ENCODE measurements around the gene CCDC90B. TPM values are rescaled to one million over a fixed set of nuclear protein-coding genes. Genes with fewer than 3 reads are reported as not detected.

Gene CCDC90B
- total and polyA plus RNA-seq, 8 donors: 22.5 to 95.5 (median 72.8) TPM

DNA sequence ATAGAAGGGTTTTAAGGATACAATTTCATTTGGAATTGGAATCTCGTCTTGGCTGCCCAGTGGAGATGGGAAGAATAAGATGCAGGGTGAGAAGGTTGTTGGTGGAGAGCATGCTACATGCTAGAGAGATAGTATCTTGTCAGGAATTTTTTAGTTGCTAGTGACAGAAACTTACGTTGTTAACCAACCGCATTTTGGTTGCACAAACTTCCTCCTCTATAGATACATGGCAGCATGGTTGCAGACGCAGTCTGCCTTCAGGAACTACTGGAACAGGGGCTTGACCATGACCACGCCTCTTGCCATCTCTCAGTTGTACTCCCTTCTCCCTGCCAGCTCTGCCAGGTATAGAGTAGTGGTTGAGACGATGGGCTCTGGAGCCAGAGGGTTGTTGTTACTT is 13.5 kb upstream of the CCDC90B start:
- TF ChIP-seq, protein P1, sequence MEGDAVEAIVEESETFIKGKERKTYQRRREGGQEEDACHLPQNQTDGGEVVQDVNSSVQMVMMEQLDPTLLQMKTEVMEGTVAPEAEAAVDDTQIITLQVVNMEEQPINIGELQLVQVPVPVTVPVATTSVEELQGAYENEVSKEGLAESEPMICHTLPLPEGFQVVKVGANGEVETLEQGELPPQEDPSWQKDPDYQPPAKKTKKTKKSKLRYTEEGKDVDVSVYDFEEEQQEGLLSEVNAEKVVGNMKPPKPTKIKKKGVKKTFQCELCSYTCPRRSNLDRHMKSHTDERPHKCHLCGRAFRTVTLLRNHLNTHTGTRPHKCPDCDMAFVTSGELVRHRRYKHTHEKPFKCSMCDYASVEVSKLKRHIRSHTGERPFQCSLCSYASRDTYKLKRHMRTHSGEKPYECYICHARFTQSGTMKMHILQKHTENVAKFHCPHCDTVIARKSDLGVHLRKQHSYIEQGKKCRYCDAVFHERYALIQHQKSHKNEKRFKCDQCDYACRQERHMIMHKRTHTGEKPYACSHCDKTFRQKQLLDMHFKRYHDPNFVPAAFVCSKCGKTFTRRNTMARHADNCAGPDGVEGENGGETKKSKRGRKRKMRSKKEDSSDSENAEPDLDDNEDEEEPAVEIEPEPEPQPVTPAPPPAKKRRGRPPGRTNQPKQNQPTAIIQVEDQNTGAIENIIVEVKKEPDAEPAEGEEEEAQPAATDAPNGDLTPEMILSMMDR (IDR thresholded peaks at IDR 0.05): no peak
- no peak for ATAC-seq

DNA sequence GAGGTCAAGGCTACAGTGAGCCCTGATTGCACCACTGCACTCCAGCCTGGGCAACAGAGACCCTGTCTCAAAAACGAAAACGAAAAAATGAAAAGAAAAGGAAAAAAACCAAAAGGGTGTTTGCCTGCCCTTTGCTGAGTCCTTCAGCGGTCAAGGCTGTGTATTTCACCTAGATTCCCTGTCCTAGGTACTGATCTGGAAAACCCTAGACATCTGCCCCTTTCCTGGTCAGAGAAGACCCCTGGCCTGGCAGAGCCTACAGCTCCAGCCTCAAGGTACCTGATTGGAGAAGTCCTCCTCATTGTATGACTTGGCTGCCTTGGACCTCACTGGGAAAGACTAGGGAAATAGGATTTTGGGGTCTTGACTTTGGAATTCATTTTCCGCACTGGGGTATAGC is 8.0 kb upstream of the CCDC90B start:
- no peak overlapping the region for H3K4me3 ChIP-seq
- H3K4me1 ChIP-seq: peaks cover 0 to 7% of the 10 kb centered on the region in 2 donors
- H3K36me3 ChIP-seq: no peaks in the 10 kb centered on the region
- no peaks in the 10 kb centered on the region for H3K9me3 ChIP-seq
- H3K27me3 ChIP-seq: no peaks in the 10 kb centered on the region
- H3K27ac ChIP-seq: no peak overlapping the region
- TF ChIP-seq, protein P1 (IDR thresholded peaks at IDR 0.05): no peak
- no peak for DNase-seq
- no peak for ATAC-seq
- intact Hi-C loops (cut with DNase I): loop anchor here in 1 of 2 donors (10.0 kb wide), 2 partner anchors 431 to 521 kb away; no protein-coding TSS in a partner anchor

More for the DNA sequence above, 13.5 kb upstream of the CCDC90B start:
- Histone ChIP-seq H3K4me1 (no peaks in the 10 kb centered on the region), H3K4me3 (no peak overlapping the region), H3K36me3 (no peaks in the 10 kb centered on the region), H3K27ac (no peak overlapping the region), H3K9me3 (no peaks in the 10 kb centered on the region), H3K27me3 (no peaks in the 10 kb centered on the region)
- intact Hi-C loops (cut with DNase I): loop anchor here in 1 of 2 donors (10.0 kb wide), 2 partner anchors 425 to 515 kb away; no protein-coding TSS in a partner anchor
- no peak for DNase-seq

DNA sequence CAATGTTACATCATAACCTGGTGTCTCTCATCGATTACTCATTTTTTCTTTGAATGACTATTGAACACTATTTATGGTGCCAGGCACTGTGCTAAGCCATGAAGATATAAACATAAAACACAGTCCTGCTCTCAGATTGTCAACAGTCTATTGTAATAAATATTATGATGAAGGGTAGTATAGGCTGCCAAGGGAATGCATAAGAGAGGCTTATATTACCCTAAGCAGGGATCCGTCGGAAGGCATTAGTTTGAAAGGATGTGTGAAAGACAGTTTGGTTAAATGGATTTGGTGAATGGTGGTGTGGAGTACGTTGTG is 7.2 kb upstream of the CCDC90B start:
- Histone ChIP-seq H3K4me3 (no peak overlapping the region), H3K27me3 (no peaks in the 10 kb centered on the region), H3K27ac (no peak overlapping the region), H3K9me3 (no peaks in the 10 kb centered on the region), H3K4me1 (peaks cover 0 to 7% of the 10 kb centered on the region in 2 donors), H3K36me3 (no peaks in the 10 kb centered on the region)
- intact Hi-C loops (cut with DNase I): loop anchor here in 1 of 2 donors (10.0 kb wide), 2 partner anchors 431 to 521 kb away; no protein-coding TSS in a partner anchor
- ATAC-seq (no peak), DNase-seq (no peak)
- TF ChIP-seq, protein P1 (IDR thresholded peaks at IDR 0.05): no peak

DNA sequence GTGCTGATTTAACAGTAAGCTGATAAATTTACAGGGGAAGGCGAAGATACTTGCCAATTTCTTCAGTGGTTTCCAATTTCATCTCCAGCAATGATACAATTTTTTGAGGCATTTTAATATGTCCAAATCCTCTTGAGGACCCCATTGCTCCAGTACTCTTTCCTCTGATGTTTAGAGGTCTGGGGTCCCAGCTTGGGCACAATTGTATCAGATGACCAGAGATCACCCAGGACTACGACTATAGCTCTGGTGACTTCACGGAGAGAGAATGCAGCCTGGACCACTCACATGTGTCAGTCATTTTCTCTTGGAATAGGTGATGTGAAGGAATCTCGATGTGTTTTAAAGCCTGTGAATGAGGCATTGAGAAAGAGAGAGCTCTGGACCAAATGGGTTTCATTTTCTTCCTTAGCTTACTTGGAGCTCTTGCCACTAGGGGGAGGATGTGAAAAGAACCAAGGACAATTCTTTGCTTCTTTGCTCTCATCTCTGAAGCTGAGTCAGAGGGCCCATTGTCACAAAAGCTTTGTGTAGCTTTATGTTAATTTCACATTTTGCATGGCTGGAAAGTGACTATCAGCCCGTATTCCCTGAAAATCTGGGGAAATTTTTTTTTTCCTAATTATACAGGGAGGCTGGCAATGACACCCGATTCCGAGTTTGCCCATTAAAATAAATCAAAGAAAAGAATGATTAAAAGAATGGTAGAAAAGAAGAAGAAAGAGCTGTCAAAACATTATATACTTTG is 6.7 kb upstream of the CCDC90B start:
- intact Hi-C loops (cut with DNase I): loop anchor here in 1 of 2 donors (10.0 kb wide), 2 partner anchors 432 to 522 kb away; no protein-coding TSS in a partner anchor
- Histone ChIP-seq H3K4me3 (no peak overlapping the region), H3K4me1 (peaks cover 0 to 7% of the 10 kb centered on the region in 2 donors), H3K36me3 (no peaks in the 10 kb centered on the region), H3K27ac (no peak overlapping the region), H3K9me3 (no peaks in the 10 kb centered on the region), H3K27me3 (no peaks in the 10 kb centered on the region)
- TF ChIP-seq, protein P1 (IDR thresholded peaks at IDR 0.05): peak; percentile 67 to 74
- DNase-seq (peak in 2 of 4 donors; percentile 46 to 76), ATAC-seq (peak; percentile 85)

DNA sequence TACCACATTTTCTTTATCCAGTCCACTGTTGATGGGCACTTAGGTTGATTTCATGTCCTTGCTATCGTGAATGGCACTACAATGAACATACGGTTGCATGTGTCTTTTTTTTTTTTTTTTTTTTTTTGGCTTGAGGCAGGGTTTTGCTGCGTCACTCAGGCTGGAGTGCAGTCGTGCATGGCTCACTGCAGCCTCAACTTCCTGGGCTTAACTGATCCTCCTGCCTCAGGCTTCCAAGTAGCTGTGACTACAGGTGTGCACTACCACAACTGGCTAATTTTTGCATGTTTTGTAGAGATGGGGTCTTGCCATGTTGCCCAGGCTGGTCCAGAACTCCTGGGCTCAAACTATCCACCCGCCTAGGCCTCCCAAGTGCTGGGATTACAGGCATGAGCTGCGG is 1.5 kb upstream of the CCDC90B start:
- Histone ChIP-seq H3K9me3 (no peaks in the 10 kb centered on the region), H3K36me3 (peaks cover 0 to 6% of the 10 kb centered on the region in 2 donors), H3K4me3 (no peak overlapping the region), H3K27ac (no peak overlapping the region), H3K4me1 (peaks cover 15 to 32% of the 10 kb centered on the region in 2 donors), H3K27me3 (no peaks in the 10 kb centered on the region)
- ATAC-seq: no peak
- intact Hi-C loops (cut with DNase I): no loop called here
- TF ChIP-seq, protein P1 (IDR thresholded peaks at IDR 0.05): no peak
- DNase-seq: no peak
